Ovary (tissue), 9 donors: Measurements from ENCODE around the gene OR2T2. TPM values are rescaled to one million over a fixed set of nuclear protein-coding genes. Genes with fewer than 3 reads are reported as not detected.
"Not testable (repeated sequence)": the region's sequence is repeated elsewhere in the genome, so short reads cannot be mapped to it uniquely, and the experiment has no call there.

Experiments used
- DNase-seq, 5 donors: peaks; one replicate each; pipeline ENCODE4 v3.0.0-alpha.2; 2019 to 2020
- H3K27ac ChIP-seq, 2 donors: fragments of 200-600 bp; one replicate each; pipeline versions ENCODE4 v1.5.1 to v1.8.0; 2019 to 2022
- H3K27me3 ChIP-seq: fragments of 200-600 bp; one replicate; pipeline ENCODE4 v1.8.0; 2022
- H3K36me3 ChIP-seq: fragments of 200-600 bp; sonication (generic); one replicate; pipeline ENCODE4 v1.5.1; 2019
- H3K4me1 ChIP-seq: one replicate; pipeline ENCODE4 v1.8.1; 2013; ENCODE audit warnings: mild to moderate bottlenecking, moderate library complexity; ENCODE audit not compliant: insufficient read depth
- H3K4me3 ChIP-seq: fragments of 200-600 bp; sonication (generic); one replicate; pipeline ENCODE4 v1.5.1; 2017
- H3K9me3 ChIP-seq, 2 donors: fragments of 200-600 bp in 1 of 2; sonication (generic) in 1 of 2; one replicate each; pipeline versions ENCODE4 v1.5.1 to v1.8.1; 2013 to 2019; ENCODE audit warnings: mild to moderate bottlenecking in 1 of 2, moderate library complexity in 1 of 2
- CTCF ChIP-seq, 3 donors: fragments of 450-650 bp in 2 of 3; fragments of 200-600 bp in 1 of 3; IDR thresholded peaks; one replicate each; pipeline versions ENCODE4 v1.5.1 to v1.8.0; 2016 to 2022; ENCODE audit warnings: antibody characterized with exemption in 3 of 3, mild to moderate bottlenecking in 1 of 3
- EP300 ChIP-seq: sonication (generic); formaldehyde crosslinking; IDR thresholded peaks from one replicate; pipeline ENCODE4 v1.6.1; 2017; ENCODE audit warnings: antibody characterized with exemption
- POLR2A ChIP-seq: fragments of 450-650 bp; IDR thresholded peaks from one replicate; pipeline ENCODE4 v1.6.1; 2017; ENCODE audit warnings: antibody characterized with exemption, mild to moderate bottlenecking, moderate library complexity
- WGBS, 3 donors: extraction: QIAGEN DNeasy Blood & Tissue Kit in 1 of 3; methylation state at CpG; one replicate each; pipeline versions ENCODE4 v1.1.5 to v1.1.7; 2013 to 2017; 5-methylcytosine and 5-hydroxymethylcytosine counted together
- intact Hi-C, 4 donors: fragments of 100-400 bp; cut with DNase I; formaldehyde crosslinking; loops; one replicate each; pipeline versions ENCODE4 v1.11.0 to v1.15.1; 2022 to 2023
- polyA plus RNA-seq, 2 donors: library from polyadenylated mRNA; stranded (reverse); fragments of 200-250 nt in 1 of 2; fragments of 350-450 nt in 1 of 2; fragmentation: Illumina TruSeq in 1 of 2; extraction: RNeasy Lipid Tissue Mini Kit (QIAGEN cat#74804) in 1 of 2; gene quantifications; one replicate each; pipeline ENCODE4 v1.2.3, GENCODE V29; 2013 to 2014
- total RNA-seq, 7 donors: library from RNA; depleted of rRNA in 2 of 7; stranded (reverse); fragments of >200 nt in 2 of 7; fragmentation: NEBNext Ultra II Directional in 3 of 7; extraction: Animal tissue kit (Norgen Biotek cat#: 25700) in 3 of 7; gene quantifications; one replicate each; pipeline versions ENCODE4 v1.1.0 to v1.2.4, GENCODE V29; 2016 to 2023
- donor health status: DM: no; HTN: no; CAD: no; lungs with moderate emphysema.
- donor health status: DM: no; HTN: no; CAD: no.
- donor health status: Bipolar disorder and iron deficiency.
- donor health status: DM: yes; HTN: yes; CAD: no.
- donor health status: DM: no; HTN: no; CAD: no.
- donor health status: DM: yes; HTN: yes; CAD: no.

Gene OR2T2
- total and polyA plus RNA-seq, 9 donors = 0.10 to 0.46 TPM; not detected in 7

- Histone ChIP-seq H3K4me3 (no peak overlapping the region), H3K4me1 (no peaks in the 10 kb centered on the region), H3K9me3 (no peaks in the 10 kb centered on the region), H3K27ac (no peak overlapping the region), H3K27me3 (no peaks in the 10 kb centered on the region), H3K36me3 (no peaks in the 10 kb centered on the region)
- 57 to 83% (median 83%) methylated on average over 2 of the region's 2 CpGs for WGBS, 3 donors
- no peak for TF ChIP-seq EP300
- TF ChIP-seq POLR2A = no peak
- no peak for TF ChIP-seq CTCF (IDR thresholded peaks at IDR 0.05)
- DNase-seq = no peak
- intact Hi-C loops = no loop called here
Observed at GRCh38 chr1:248417854-248418253, 27.6 kb upstream of the OR2T2 start.

- Histone ChIP-seq H3K36me3 (no peaks in the 10 kb centered on the region), H3K4me1 (no peaks in the 10 kb centered on the region), H3K9me3 (no peaks in the 10 kb centered on the region), H3K27me3 (no peaks in the 10 kb centered on the region), H3K27ac (no peak overlapping the region), H3K4me3 (no peak overlapping the region)
- TF ChIP-seq CTCF (IDR thresholded peaks at IDR 0.05) = no peak
- TF ChIP-seq POLR2A = no peak
- no peak for TF ChIP-seq EP300
- intact Hi-C loops = no loop called here
- no peak for DNase-seq
- 8 to 9% (median 8%) methylated on average over 1 of the region's 1 CpG for WGBS, 3 donors
Observed at GRCh38 chr1:248421384-248421783, 24.1 kb upstream of the OR2T2 start.

GRCh38 chr1:248427526-248428191, 17.8 kb upstream of the OR2T2 start:
- H3K27ac ChIP-seq, H3K9me3 ChIP-seq, H3K36me3 ChIP-seq, H3K4me1 ChIP-seq, H3K27me3 ChIP-seq, DNase-seq, H3K4me3 ChIP-seq, intact Hi-C loops: not testable (repeated sequence)
- WGBS, 3 donors = 53 to 57% (median 56%) methylated on average over 3 of the region's 3 CpGs

- H3K4me3 ChIP-seq, intact Hi-C loops, DNase-seq, H3K27ac ChIP-seq, H3K27me3 ChIP-seq, H3K4me1 ChIP-seq, H3K9me3 ChIP-seq, H3K36me3 ChIP-seq: not testable (repeated sequence)
- 74 to 92% (median 74%) methylated on average over 3 of the region's 3 CpGs for WGBS, 3 donors
Observed at GRCh38 chr1:248428192-248428533, 17.3 kb upstream of the OR2T2 start.

- 69 to 74% (median 70%) methylated on average over 11 of the region's 11 CpGs for WGBS, 3 donors
- H3K4me3 ChIP-seq, intact Hi-C loops: not testable (repeated sequence)
Observed at GRCh38 chr1:248431683-248432082, 13.8 kb upstream of the OR2T2 start.

GRCh38 chr1:248432201-248432600, 13.2 kb upstream of the OR2T2 start:
- DNase-seq, H3K4me3 ChIP-seq, H3K27me3 ChIP-seq, intact Hi-C loops, H3K9me3 ChIP-seq, H3K36me3 ChIP-seq, H3K27ac ChIP-seq, H3K4me1 ChIP-seq: not testable (repeated sequence)
- 50 to 59% (median 53%) methylated on average over 4 of the region's 4 CpGs for WGBS, 3 donors

More at GRCh38 chr1:248431683-248432082, 13.8 kb upstream of the OR2T2 start:
- H3K36me3 ChIP-seq, H3K27ac ChIP-seq, H3K27me3 ChIP-seq, DNase-seq, H3K9me3 ChIP-seq, H3K4me1 ChIP-seq: not testable (repeated sequence)

- H3K4me1 ChIP-seq, intact Hi-C loops, H3K36me3 ChIP-seq, H3K9me3 ChIP-seq, H3K4me3 ChIP-seq, DNase-seq, H3K27ac ChIP-seq, H3K27me3 ChIP-seq: not testable (repeated sequence)
- 90 to 92% (median 91%) methylated on average over 35 to 37 of the region's 38 CpGs for WGBS, 3 donors
Observed at GRCh38 chr1:248433811-248434415, 11.5 kb upstream of the OR2T2 start.

GRCh38 chr1:248434913-248435312, 10.5 kb upstream of the OR2T2 start:
- H3K4me3 ChIP-seq, H3K27me3 ChIP-seq, intact Hi-C loops, H3K36me3 ChIP-seq, H3K27ac ChIP-seq, H3K9me3 ChIP-seq, DNase-seq, H3K4me1 ChIP-seq: not testable (repeated sequence)
- 68 to 86% (median 76%) methylated on average over 4 to 6 of the region's 6 CpGs for WGBS, 3 donors

GRCh38 chr1:248436303-248436702, 9.1 kb upstream of the OR2T2 start:
- H3K9me3 ChIP-seq, H3K4me1 ChIP-seq, intact Hi-C loops, H3K36me3 ChIP-seq, DNase-seq, H3K4me3 ChIP-seq, H3K27me3 ChIP-seq, H3K27ac ChIP-seq: not testable (repeated sequence)
- 50 to 78% (median 56%) methylated on average over 3 of the region's 3 CpGs for WGBS, 3 donors

GRCh38 chr1:248438668-248439067, 6.8 kb upstream of the OR2T2 start:
- H3K4me3 ChIP-seq, intact Hi-C loops, H3K36me3 ChIP-seq, H3K27ac ChIP-seq, H3K27me3 ChIP-seq, H3K9me3 ChIP-seq, DNase-seq, H3K4me1 ChIP-seq: not testable (repeated sequence)
- 33 to 67% (median 46%) methylated on average over 1 of the region's 1 CpG for WGBS, 3 donors
